ENCODE data around the gene SLC3A2. TPM values are rescaled to one million over a fixed set of nuclear protein-coding genes. Genes with fewer than 3 reads are reported as not detected.

Gene SLC3A2
- total RNA-seq, 1 experiment from 2014 or later: 275 TPM

DNA sequence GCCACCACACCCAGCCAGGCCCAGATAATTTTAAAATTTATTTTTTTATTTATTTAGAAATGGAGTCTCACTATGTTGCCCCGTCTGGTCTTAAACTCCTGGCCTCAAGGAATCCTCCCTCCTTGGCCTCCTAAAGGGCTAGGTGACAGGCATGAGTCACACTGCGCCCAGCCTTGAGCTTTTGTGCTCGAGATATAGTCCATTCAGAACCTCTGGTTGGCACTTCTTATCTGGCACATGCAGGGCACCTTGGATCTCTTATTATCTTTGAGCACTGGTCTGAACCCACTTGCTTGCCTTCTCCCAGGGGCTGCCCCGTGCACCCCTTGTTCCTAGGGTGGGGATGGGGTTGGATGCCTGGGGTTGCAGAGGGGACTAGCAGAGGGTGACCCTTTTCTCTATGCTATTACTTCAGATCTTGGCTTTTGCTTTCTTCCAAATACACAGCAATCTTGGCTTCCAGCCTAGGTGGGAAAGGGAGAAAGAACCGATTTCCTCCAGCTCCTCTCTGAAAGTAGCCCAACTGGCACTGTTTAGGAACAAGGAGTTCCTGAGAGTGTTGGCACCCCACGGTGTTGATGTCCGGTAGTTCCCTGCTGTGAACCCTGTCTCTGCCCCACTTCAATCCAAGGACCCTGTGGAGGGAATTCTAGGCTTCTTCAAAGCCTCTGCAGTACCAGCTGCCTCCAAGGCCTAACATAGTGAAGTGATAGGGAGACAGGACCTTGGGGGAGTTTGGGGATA, 1.3 kb upstream of the SLC3A2 start:
- no peak for DNase-seq (ENCODE audit: low read depth)

DNA sequence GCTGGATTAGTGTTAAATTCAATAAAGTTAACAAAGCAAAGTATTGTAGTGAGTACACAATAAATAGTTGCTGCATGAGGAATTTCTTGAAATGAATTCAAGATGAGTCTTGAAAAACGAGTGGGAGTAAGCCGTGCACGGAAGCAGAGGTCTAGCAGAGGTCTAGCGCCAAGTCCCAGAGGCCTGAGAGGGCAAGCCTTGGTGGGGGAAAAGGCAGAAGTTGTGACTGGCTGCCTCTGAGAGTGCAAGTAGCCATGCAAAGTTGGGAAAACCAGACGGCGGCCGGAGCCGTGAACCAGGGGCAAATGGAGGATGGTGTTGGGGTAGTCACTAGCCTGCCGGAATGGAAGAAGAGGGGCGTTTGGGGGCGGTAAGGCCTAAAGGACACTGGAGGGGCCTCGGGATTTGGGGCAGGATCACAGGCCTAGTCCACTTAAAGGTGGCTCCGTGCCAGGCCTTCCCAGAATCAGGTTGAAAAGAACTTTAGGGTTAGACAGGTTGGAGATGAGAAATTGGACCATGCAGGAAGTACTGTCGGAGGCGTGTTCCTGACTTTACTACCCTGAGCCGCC, 379 bp upstream of the SLC3A2 start:
- peak; percentile 50 for DNase-seq (ENCODE audit: low read depth)

DNA sequence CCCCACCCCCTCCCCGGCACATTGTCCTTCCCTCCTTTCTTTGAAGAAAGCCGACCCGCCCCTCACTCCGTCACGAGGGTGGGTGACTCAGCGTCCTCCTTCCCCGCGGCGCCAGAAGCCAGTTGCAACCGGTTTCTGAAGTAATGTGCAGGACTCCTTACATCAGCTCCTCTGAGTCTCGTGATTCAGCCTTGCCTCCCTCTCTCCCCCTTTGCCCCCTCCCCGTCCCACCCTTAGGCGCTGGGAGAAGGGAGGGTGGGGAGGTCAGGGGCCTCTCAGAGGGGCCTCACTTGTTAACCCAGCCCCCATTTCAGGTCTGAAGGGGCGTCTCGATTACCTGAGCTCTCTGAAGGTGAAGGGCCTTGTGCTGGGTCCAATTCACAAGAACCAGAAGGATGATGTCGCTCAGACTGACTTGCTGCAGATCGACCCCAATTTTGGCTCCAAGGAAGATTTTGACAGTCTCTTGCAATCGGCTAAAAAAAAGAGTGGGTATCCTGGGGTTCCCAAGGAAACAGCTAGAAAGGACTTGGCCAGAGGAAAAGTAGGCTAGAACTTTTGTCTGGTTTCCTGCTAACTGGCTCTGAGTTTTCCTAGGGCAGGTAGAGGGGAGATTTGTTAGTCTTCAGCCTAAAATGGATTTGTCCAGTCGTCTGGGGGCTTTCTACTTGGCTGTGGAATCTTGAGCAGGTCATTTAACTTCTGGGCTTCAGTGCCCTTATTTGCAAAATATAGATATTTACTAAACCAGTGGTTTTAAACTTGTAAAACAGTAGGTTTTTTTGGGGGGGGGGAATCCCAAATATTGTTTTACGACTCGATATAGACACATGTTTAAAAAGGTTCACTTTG, 1.1 kb downstream of the SLC3A2 start:
- DNase-seq (ENCODE audit: low read depth): peak; percentile 97

DNA sequence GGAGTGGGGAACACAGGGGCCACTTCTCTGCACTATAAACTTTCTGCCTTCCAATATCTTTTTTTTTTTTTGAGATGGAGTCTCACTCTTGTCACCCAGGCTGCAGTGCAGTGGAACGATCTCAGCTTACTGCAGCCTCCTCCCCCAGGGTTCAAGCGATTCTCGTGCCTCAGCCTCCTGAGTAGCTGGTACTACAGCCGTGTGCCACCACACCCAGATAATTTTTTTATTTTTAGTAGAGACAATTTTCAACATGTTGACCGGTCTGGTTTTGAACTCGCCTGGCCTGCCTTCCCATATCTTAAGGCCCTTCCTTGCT, 1.7 kb downstream of the SLC3A2 start:
- DNase-seq (ENCODE audit: low read depth): no peak

DNA sequence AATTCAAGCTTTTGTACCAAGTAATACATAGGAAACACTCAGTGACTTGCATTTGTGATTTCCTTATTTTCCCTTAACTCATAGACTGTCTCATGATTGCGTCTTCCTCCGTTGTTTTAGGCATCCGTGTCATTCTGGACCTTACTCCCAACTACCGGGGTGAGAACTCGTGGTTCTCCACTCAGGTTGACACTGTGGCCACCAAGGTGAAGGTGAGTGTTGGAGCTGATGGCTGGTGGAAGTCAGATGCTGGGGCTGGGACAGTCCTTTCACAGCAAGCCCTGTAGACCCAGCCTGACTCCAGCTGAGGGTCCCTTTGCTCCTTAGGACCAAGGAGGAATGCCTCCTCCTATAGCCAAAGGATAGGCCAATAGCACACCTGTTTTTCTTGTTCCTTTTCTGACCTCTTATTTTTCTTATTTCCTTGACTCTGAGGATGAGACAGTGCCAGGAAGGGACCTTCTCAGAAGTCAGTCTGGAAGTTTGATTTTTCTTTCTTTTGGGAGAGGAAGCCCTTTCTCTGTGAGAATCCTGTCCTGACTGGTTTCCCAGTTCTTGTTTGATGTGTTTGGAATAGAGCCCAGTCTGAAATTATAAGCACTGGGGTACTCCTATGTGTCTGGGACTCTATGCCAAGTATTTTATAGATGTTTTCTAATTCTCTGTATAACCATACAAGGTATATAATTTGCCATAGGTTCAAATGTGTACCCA, 2.2 kb downstream of the SLC3A2 start:
- DNase-seq (ENCODE audit: low read depth): no peak

DNA sequence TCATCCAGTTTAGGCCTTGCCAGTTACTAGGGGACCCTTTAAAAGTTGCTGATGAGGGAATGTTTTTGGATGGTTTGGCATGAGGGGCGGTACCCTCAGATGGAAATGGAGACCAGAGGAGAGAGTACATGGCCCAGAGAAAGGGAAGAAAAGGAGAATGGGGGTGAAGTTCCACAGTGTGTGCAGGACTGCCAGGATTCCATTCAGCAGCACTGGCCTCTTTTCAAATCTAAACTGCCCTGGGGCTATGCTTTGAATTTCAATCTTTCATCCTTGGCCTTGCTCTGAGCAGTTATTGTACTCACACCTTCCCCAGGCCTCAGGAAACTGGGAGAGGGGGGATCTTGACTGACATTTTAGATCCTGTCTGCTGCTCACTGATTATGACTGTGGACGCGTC, 3.0 kb downstream of the SLC3A2 start:
- no peak for DNase-seq (ENCODE audit: low read depth)

DNA sequence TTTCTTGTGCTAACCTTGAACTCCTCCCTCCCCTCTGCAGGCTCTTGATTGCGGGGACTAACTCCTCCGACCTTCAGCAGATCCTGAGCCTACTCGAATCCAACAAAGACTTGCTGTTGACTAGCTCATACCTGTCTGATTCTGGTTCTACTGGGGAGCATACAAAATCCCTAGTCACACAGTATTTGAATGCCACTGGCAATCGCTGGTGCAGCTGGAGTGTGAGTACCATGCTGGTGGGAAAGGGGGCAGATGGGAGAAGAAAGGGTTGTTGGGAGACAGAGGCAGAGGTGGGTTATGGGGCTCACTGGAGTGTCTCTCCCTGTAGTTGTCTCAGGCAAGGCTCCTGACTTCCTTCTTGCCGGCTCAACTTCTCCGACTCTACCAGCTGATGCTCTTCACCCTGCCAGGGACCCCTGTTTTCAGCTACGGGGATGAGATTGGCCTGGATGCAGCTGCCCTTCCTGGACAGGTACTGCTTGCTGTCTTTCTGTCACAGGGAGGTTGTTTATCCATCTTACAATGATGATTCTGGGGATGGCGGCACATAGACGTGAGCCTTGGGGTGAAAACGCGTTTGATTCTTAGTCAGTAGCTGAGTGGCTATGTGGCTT, 4.5 kb downstream of the SLC3A2 start:
- DNase-seq (ENCODE audit: low read depth): no peak

DNA sequence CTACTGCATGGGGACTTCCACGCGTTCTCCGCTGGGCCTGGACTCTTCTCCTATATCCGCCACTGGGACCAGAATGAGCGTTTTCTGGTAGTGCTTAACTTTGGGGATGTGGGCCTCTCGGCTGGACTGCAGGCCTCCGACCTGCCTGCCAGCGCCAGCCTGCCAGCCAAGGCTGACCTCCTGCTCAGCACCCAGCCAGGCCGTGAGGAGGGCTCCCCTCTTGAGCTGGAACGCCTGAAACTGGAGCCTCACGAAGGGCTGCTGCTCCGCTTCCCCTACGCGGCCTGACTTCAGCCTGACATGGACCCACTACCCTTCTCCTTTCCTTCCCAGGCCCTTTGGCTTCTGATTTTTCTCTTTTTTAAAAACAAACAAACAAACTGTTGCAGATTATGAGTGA, 7.7 kb downstream of the SLC3A2 start:
- no peak for DNase-seq (ENCODE audit: low read depth)

DNA sequence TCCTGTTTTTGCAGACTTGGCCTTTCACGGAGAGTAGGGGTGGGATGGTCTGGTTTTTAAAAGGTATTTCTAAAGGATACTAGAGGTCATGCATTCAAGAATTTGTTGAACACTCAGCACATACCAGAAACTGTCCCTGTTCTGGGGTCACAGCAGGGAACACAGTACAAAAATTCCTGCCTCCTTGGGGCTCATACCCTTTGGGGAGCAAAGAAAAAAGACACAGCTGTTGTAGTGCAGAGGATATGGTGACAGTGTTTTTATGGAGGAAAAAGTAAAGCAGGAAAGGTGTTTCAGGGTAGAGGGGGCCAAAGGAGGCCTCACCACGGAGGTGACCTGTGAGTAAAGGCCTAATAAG, 8.4 kb downstream of the SLC3A2 start:
- DNase-seq (ENCODE audit: low read depth): no peak

DNA sequence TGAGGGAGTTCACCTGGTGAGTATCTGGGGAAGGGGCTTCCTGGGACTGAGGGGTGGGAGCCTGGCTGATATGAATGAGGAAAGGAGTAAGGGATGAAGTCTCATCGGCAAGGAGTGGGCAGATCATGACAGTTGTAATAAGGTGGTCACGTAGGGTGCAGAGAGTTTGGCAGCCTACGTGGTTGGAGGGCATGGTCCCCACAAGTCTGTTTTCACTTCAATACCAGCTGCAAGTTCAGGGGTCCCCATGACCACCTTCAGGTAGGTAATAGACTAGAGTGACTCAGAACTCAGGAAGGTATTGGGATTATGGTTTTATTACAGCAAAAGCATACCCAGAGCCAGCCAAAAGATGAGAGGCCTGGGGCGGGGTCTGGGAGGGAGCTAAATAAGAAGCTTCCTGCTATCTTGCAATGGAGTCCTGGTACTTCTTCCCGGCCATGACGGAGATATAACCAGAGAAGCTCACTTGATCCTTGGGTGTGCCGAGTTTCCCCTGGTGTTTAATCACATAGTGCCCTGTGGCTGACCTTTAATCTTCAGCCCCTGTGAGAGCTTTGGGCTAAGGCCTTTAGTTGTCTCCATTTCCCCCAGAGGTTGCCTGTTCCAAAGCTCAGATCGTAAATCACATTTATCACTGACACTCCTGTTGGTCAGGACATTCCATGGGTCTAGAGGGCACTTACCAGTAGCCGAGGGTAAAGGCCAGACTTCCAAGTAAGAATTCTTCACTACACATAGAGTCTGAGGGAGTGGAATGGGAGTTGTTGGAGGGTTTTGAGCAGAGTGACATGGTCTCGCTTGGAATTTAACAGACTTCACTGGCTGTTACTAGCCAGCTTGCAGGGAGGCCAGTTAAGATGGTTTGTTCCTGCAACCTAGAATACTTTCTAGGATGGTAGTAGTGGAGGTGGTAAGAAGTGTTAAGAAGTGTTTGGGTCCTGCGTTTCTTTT, 9.1 kb downstream of the SLC3A2 start:
- DNase-seq (ENCODE audit: low read depth): no peak

DNA sequence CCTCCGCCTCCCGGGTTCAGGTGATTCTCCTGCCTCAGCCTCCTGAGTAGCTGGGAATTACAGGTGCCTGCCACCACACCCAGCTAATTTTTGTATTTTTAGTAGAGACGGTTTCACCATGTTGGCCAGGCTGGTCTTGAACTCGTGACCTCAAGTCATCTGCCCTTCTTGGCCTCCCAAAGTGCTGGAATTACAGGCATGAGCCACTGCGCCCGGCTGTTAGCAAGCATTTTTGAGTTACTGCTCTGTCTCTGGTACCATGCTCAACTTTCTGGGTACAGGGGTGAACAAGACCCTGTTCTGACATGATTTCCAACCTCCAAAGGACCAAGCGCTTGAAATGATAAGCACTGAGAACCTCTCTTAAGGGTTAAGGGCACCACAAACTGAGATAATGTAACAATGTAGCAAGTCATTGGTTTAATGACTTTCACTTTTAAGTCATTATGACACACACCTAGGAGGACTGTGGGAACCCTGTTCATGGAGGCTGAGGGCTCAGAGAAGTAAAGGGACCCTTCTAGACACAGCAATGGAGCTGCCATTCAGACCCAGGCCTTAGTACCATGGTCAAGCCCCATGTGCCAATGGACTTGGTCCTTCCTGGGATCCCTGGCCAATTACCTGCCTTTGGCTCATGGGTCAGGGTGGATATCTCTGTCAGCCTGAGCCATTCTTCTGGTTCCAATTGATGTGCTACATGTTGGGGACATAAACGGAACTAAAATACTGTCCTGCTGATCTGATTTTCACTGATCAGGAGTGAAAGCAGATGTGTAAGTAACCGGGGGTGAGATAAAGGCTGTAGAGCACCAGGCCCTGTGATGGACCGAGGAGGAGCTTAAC, 11.6 kb downstream of the SLC3A2 start:
- DNase-seq (ENCODE audit: low read depth): no peak

DNA sequence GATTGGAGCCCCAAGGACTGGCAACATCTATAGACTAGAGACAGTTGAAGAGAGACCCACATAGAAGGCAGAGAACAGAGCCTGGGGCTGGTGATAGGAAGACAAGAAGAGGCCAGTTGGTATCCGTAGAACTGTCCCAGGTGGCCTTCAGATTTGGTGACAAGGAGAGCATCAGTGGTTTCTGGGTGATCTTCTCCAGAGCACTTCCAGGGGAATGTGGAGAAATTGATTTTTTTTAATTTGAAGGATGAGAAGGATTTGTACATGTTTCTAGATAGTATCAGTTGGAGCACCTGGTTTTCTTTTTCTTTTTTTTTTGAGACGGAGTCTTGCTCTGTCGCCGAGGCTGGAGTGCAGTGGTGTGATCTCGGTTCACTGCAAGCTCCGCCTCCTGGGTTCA, 14.8 kb downstream of the SLC3A2 start:
- no peak for DNase-seq (ENCODE audit: low read depth)

DNA sequence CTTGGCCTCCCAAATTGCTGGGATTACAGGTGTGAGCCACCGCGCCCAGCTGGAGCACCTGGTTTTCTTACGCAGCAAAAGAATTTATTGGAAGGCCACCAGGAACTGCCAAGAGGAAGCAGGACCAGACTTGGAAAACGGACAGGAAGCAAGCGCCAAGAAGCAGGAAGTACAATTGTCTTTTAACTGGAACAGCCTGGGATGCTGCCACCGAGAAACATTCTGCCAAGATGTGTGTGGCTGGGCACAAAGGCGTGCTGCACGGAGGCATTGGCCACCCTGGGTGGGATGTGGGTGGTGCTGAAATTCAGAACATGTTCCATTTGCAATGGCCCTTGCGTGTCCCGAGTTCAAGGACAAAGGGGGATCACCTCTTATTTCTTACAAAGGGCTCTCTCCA, 15.4 kb downstream of the SLC3A2 start:
- DNase-seq (ENCODE audit: low read depth): no peak

DNA sequence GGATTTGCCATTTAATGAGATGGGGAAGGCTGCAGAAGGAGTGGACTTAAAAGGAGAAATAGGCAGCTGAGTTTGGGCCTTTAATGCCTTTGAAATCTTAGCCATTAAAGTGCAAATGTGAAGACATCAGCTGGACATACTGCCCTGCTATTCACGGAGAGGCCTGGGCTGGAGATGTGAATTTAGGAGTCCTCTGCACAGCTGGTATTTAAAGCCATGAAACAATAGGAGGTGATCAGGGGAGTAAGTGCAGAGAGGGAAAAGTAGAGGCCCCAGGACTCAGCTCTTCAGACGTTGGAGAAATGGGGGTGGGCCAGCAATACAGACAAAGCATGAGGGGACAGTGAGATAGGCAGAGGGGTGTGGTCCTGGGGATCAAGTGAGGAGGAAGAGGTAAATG, 16.6 kb downstream of the SLC3A2 start:
- no peak for DNase-seq (ENCODE audit: low read depth)

DNA sequence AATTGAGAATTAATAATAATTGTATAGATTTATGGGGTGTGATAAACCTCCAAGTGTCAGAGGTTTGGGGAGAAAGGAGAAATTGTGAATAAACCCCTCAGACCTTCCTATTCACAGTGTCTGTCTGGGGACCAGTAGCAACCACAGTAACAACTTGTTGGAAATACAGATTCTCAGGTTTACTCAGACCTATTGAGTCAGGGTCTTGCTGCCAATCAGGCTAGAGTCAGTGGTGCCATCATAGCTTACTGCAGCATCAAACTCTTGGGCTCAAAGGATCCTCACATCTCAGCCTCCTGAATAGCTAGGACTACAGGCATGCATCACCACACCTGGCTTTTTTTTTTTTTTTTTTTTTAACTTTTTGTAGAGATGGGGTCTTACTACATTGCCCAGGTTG, 17.3 kb downstream of the SLC3A2 start:
- no peak for DNase-seq (ENCODE audit: low read depth)

DNA sequence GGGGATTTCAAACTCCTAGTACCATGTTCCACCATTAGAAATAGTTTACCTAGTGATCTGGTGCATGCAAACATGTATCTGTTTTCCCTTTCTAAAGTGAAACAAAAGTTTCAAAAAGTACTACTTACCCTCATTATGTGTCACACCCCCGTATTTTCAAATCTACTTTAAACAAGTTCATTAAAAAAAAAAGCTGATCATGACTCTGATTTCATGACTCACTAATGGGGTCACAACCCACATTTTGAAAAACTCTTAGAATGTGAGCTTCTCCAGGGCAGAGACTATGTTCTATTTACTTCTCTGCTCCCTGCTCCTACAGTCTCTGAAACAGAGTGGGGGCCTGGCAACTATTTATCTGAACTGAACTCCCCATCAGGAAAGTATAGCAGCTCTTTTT, 22.2 kb downstream of the SLC3A2 start:
- no peak for DNase-seq (ENCODE audit: low read depth)

DNA sequence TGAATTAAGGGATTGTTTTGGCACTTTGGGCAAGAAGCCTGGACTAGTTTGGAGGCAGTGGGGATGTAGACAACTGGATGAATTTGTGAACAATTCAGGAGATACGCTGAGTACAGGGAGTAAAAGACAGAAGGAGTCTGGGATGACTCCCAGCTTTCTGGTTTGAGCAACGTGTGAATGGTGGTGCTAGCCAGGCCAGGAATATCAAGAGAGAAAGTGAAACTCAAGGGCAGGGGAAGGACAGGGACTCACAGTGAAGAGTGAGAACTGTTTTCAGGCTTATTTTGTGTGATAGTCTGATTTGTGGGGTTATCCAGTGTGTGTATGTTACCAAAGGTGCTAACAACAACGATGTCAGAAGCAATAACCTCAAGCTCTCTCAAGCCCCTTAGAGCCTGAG, 24.6 kb downstream of the SLC3A2 start:
- peak; percentile 17 for DNase-seq (ENCODE audit: low read depth)

DNA sequence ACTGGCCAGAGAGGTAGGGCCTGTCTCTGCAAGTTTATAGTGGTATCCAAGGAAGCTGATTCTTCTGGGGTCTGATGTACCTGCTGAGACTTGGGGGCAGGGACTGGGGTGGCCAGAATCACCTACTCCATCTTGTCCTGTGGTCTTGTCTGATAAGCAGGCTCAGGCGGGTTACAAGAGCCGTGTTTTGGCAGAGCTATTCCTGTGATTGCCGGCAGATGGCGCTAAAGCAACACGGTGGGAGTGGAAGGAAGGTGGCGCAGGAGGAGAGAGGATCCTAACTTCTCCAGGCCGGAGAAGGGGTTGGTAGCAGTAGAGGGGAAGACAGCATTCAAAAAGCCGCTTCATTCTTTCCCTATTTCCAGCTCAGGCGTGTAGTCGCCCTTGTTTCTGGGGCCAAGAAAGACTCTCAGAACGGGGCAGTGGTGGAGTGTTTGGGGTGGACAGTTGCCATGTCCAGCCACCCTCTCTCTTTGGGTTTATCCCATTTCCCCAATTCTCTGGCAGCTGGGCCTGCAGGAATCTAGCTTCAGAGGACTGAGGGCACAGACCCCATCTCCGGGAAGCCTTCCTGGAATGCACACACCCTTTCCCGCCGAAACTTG, 25.3 kb downstream of the SLC3A2 start:
- DNase-seq (ENCODE audit: low read depth): peak; percentile 81

DNA sequence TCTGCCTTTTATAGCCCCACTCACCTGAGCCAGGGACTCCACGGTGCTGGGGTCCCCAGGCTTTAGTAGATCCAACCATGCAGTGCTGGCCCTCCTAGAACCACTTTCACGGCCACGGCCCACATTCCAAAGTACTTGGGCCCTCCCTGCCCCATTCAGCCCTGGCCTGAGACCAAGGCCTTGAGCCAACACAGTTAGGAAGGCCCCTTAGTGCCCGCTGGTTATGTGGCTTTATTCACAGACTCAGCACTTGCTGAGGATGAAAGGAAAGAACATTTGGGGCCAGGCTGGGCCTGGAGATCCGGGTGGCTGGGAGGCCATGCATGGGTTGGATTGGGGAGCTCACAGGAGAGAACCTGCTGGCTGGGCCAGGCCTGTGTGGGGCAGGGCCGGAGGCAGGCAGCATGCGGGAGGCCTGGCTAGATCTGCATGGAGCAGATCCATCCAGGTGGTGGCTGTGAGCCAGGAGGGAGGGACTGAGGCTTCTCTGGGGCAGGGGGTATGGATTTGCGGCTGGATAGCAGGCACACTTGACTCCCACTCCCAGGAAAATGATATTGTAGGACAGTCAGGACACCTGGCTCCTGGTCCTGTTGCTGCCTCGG, 27.9 kb downstream of the SLC3A2 start:
- no peak for DNase-seq (ENCODE audit: low read depth)

All from HT1080 (cell line).